Fibroblast of lung (primary cell): ENCODE measurements around the gene AK8. TPM values are rescaled to one million over a fixed set of nuclear protein-coding genes. Genes with fewer than 3 reads are reported as not detected.

ENCODE experiments used
- DNase-seq, 2 donors: peaks; one replicate each; pipeline versions ENCODE4 v3.0.0 to v3.0.0-alpha.2; 2010; ENCODE audit warnings: low read depth in 2 of 2
- H2AFZ ChIP-seq: 2 replicates; pipeline ENCODE4 v1.5.1; 2012; ENCODE audit warnings: low read length, control low read depth, inconsistent platforms
- H3K27ac ChIP-seq: 2 replicates; pipeline ENCODE4 v1.5.1; 2011; ENCODE audit warnings: low read length, control low read depth; ENCODE audit not compliant: insufficient read depth
- H3K27me3 ChIP-seq: 2 replicates; pipeline ENCODE4 v1.5.1; 2011; ENCODE audit warnings: mild to moderate bottlenecking, low read length; ENCODE audit not compliant: control insufficient read depth, insufficient read depth
- H3K36me3 ChIP-seq: 2 replicates; pipeline ENCODE4 v1.5.1; 2011; ENCODE audit warnings: low read length; ENCODE audit not compliant: control insufficient read depth, insufficient read depth
- H3K4me1 ChIP-seq: 2 replicates; pipeline ENCODE4 v1.5.1; 2011; ENCODE audit warnings: low read length; ENCODE audit not compliant: control insufficient read depth, insufficient read depth; ENCODE audit errors: extremely low read depth
- H3K4me2 ChIP-seq: 2 replicates; pipeline ENCODE4 v1.5.1; 2011; ENCODE audit warnings: low read length, control low read depth; ENCODE audit not compliant: insufficient read depth; ENCODE audit errors: extremely low read depth
- H3K4me3 ChIP-seq, 4 experiments: fragments of 200-600 bp in 1 of 4; sonication (generic) in 1 of 4; replicated peaks in 1 of 4; 2 replicates each; pipeline ENCODE4 v1.5.1; 2011 to 2016; ENCODE audit warnings: low read length in 4 of 4, low read depth in 3 of 4, mild to moderate bottlenecking in 3 of 4, control low read depth in 2 of 4, inconsistent platforms in 1 of 4, mixed read lengths in 1 of 4; ENCODE audit not compliant: insufficient read depth in 1 of 4; ENCODE audit errors: control extremely low read depth in 1 of 4
- H3K79me2 ChIP-seq: 2 replicates; pipeline ENCODE4 v1.5.1; 2012; ENCODE audit warnings: mild to moderate bottlenecking, low read length, inconsistent platforms; ENCODE audit not compliant: control insufficient read depth, insufficient read depth
- H3K9ac ChIP-seq: 2 replicates; pipeline ENCODE4 v1.5.1; 2011; ENCODE audit warnings: mild to moderate bottlenecking, low read length, control low read depth; ENCODE audit not compliant: insufficient read depth
- H3K9me3 ChIP-seq: 2 replicates; pipeline ENCODE4 v1.5.1; 2012; ENCODE audit warnings: low read depth, low read length; ENCODE audit not compliant: control insufficient read depth, insufficient read depth
- H4K20me1 ChIP-seq: 2 replicates; pipeline ENCODE4 v1.5.1; 2011; ENCODE audit warnings: low read length; ENCODE audit not compliant: control insufficient read depth, insufficient read depth; ENCODE audit errors: extremely low read depth
- CTCF ChIP-seq, 2 donors: IDR thresholded peaks in 1 of 2; conservative IDR thresholded peaks in 1 of 2; 1 replicate in 1 of 2; 2 replicates in 1 of 2; pipeline ENCODE4 v1.5.1; 2011 to 2012; ENCODE audit warnings: low read length in 2 of 2, control low read depth in 1 of 2, inconsistent platforms in 1 of 2, low read depth in 1 of 2, mild to moderate bottlenecking in 1 of 2
- EZH2 ChIP-seq: IDR thresholded peaks from 2 replicates; pipeline ENCODE4 v1.5.1; 2012; ENCODE audit warnings: low read length, control low read depth, mild to moderate bottlenecking; ENCODE audit errors: missing control alignments
- polyA plus RNA-seq, 2 donors: library from polyadenylated mRNA; depleted of rRNA in 1 of 2; stranded (reverse) in 1 of 2; unstranded in 1 of 2; fragments of >200 nt; gene quantifications; 2 replicates each; pipeline ENCODE4 v1.2.1, GENCODE V29; 2011 to 2012; ENCODE audit warnings: missing spikeins in 1 of 2
- total RNA-seq: library from RNA; depleted of rRNA; stranded (reverse); fragments of >200 nt; gene quantifications from 2 replicates; pipeline ENCODE4 v1.2.1, GENCODE V29; 2014

AK8 gene
- total and polyA plus RNA-seq, 2 donors (not counting 1 experiment from before 2014, with no cell fraction given) = 0.17 to 0.50 TPM

- Histone ChIP-seq H3K4me3 (no peak overlapping the region), H3K9me3 (no peaks in the 10 kb centered on the region), H3K27me3 (peaks cover 5% of the 10 kb centered on the region), H3K9ac (no peak overlapping the region), H3K4me2 (no peak overlapping the region), H3K4me1 (no peaks in the 10 kb centered on the region), H2AFZ (no peak overlapping the region), H3K36me3 (no peaks in the 10 kb centered on the region), H4K20me1 (no peaks in the 10 kb centered on the region), H3K27ac (no peak overlapping the region), H3K79me2 (no peaks in the 10 kb centered on the region)
- no peak for TF ChIP-seq CTCF (conservative IDR thresholded peaks at IDR 0.05 in 1 of 2, IDR thresholded peaks at IDR 0.05 in 1 of 2; ENCODE audit: low read depth in 1 of 2, low read length in 2 of 2)
- no peak for TF ChIP-seq EZH2
- DNase-seq = no peak
Measured at GRCh38 chr9:132826131-132826530, 52.0 kb downstream of the AK8 start.

- no peaks in the 10 kb centered on the region for H3K9me3 ChIP-seq
- no peak overlapping the region for H3K9ac ChIP-seq
- H3K4me1 ChIP-seq = no peaks in the 10 kb centered on the region
- DNase-seq = no peak
- H3K4me2 ChIP-seq = no peak overlapping the region
- H3K4me3 ChIP-seq = no peak overlapping the region
- H4K20me1 ChIP-seq = no peaks in the 10 kb centered on the region
- H3K79me2 ChIP-seq = no peaks in the 10 kb centered on the region
- TF ChIP-seq EZH2 (no peak), CTCF (conservative IDR thresholded peaks at IDR 0.05 in 1 of 2, IDR thresholded peaks at IDR 0.05 in 1 of 2; ENCODE audit: low read depth in 1 of 2, low read length in 2 of 2) (no peak)
- H3K27ac ChIP-seq = no peak overlapping the region
- H3K27me3 ChIP-seq = peaks cover 5% of the 10 kb centered on the region
- no peaks in the 10 kb centered on the region for H3K36me3 ChIP-seq
- no peak overlapping the region for H2AFZ ChIP-seq
Measured at GRCh38 chr9:132825430-132825829, 52.7 kb downstream of the AK8 start.

- TF ChIP-seq EZH2 (no peak), CTCF (conservative IDR thresholded peaks at IDR 0.05 in 1 of 2, IDR thresholded peaks at IDR 0.05 in 1 of 2; ENCODE audit: low read depth in 1 of 2, low read length in 2 of 2) (no peak)
- Histone ChIP-seq H3K27me3 (peaks cover 5% of the 10 kb centered on the region), H3K27ac (no peak overlapping the region), H3K4me1 (no peaks in the 10 kb centered on the region), H2AFZ (no peak overlapping the region), H3K4me3 (no peak overlapping the region), H3K9ac (no peak overlapping the region), H3K36me3 (no peaks in the 10 kb centered on the region), H4K20me1 (no peaks in the 10 kb centered on the region), H3K4me2 (no peak overlapping the region), H3K9me3 (no peaks in the 10 kb centered on the region), H3K79me2 (no peaks in the 10 kb centered on the region)
- no peak for DNase-seq
Measured at GRCh38 chr9:132824951-132825350, 53.1 kb downstream of the AK8 start.
